HG03159 (cell line): Measurements from ENCODE around the gene ERCC2.
A peak's percentile ranks its signal among the peaks of the same experiment; 100 is the strongest.
"Not testable (repeated sequence)": the region's sequence is repeated elsewhere in the genome, so short reads cannot be mapped to it uniquely, and the experiment has no call there.

Experiments used
- ATAC-seq: cut with Tn5 transposase; IDR thresholded peaks from one replicate; pipeline ENCODE4 v1.9.1; 2021; ENCODE audit warnings: mild to moderate bottlenecking, moderate library complexity; ENCODE audit not compliant: unreplicated experiment

The ERCC2 gene

GRCh38 chr19:45370410-45371204 lies at the start of gene ERCC2:
TSS of gene ERCC2 (minus strand) at chr19:45370573. CDS start at chr19:45370540, 33 bp downstream.
- peak; percentile 94 for ATAC-seq

DNA sequence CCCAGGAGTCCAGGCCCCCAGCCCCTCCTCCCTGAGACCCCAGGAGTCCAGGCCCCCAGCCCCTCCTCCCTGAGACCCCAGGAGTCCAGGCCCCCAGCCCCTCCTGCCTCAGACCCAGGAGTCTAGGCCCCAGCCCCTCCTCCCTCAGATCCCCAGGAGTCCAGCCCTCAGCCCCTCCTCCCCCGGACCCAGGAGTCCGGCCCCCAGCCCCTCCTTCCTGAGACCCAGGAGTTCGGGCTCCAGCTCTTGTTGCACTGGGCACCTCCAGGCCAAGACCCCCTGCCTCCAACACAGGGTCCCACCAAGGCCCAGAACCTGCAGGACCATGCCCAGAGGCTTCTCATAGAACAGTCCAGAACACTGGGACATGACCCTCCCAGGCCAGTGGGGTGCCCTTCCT lies 49.5 kb upstream of the ERCC2 start:
- no peak for ATAC-seq

DNA sequence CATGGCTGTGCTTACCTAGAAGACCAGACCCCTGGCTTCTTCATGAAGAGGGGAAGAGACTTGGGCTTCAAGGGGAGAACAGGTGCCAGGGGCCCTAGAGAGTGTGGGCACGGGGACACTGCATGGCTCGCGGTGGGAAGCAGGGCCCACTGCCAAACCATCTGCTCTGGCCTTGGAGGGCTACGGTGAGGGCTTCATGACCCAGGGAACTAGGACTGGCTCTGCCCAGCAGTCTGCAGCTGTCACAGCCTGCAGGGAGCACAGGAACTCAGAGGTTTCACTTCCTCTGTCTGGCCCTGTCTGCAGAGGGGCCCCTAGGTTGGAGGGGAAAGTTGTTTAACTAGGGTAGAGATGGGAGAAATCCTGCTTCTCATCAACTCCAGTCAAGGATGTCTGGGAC lies 49.0 kb upstream of the ERCC2 start:
- peak; percentile 53 for ATAC-seq

- no peak for ATAC-seq
Observed at GRCh38 chr19:45418802-45419201, 48.4 kb upstream of the ERCC2 start.

- ATAC-seq: no peak
Observed at GRCh38 chr19:45417151-45417550, 46.8 kb upstream of the ERCC2 start.

GRCh38 chr19:45414468-45414867 lies 44.1 kb upstream of the ERCC2 start:
- ATAC-seq: no peak

- ATAC-seq: no peak
Observed at GRCh38 chr19:45413497-45413896, 43.1 kb upstream of the ERCC2 start.

DNA sequence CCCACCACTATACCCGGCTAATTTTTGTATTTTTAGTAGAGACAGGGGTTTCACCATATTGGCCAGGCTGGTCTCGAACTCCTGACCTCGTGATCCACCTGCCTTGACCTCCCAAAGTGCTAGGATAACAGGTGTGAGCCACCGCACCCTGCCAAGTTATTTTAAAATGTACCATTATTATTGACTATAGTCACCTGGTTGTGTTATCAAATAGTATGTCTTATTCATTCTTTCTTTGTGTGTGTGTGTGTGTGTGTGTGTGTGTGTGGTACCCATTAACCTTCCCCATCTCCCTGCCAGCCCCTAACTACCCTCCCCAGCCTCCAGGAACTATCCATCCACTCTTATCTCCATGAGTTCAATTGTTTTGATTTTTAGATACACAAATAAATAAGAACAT lies 40.0 kb upstream of the ERCC2 start:
- not testable (repeated sequence) for ATAC-seq

- ATAC-seq: no peak
Observed at GRCh38 chr19:45409557-45409920, 39.2 kb upstream of the ERCC2 start.

DNA sequence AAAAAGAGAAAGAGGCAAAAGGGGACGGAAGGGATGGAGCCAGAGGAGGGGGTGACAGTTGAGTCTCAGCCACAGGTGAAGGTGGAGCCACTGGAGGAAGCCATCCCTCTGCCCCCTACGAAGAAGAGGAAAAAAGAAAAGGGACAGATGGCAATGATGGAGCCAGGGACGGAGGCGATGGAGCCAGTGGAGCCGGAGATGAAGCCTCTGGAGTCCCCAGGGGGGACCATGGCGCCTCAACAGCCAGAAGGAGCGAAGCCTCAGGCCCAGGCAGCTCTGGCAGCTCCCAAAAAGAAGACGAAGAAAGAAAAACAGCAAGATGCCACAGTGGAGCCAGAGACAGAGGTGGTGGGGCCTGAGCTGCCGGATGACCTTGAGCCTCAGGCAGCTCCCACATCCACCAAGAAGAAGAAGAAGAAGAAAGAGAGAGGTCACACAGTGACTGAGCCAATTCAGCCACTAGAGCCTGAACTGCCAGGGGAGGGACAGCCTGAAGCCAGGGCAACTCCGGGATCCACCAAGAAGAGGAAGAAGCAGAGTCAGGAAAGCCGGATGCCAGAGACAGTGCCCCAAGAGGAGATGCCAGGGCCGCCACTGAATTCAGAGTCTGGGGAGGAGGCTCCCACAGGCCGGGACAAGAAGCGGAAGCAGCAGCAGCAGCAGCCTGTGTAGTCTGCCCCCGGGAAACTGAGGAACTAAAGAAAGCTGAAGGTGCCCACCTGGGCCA lies 38.6 kb upstream of the ERCC2 start:
- no peak for ATAC-seq

DNA sequence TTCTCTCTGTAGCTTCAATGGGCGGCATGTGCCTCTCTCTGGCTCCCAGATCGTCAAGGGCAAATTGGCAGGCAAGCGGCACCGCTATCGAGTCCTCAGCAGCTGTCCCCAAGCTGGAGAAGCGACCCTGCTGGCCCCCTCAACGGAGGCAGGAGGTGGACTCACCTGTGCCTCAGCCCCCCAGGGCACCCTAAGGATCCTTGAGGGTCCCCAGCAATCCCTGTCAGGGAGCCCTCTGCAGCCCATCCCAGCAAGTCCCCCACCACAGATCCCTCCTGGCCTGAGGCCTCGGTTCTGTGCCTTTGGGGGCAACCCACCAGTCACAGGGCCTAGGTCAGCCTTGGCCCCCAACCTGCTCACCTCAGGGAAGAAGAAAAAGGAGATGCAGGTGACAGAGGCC lies 37.7 kb upstream of the ERCC2 start:
- ATAC-seq: no peak

- ATAC-seq: not testable (repeated sequence)
Observed at GRCh38 chr19:45407585-45407984, 37.2 kb upstream of the ERCC2 start.

- ATAC-seq: no peak
Observed at GRCh38 chr19:45407091-45407375, 36.7 kb upstream of the ERCC2 start.

- peak; percentile 73 for ATAC-seq
Observed at GRCh38 chr19:45406226-45407090, 36.1 kb upstream of the ERCC2 start, which contains the start of gene POLR1G. TSS of gene POLR1G (plus strand) at chr19:45406644. CDS start at chr19:45406697, 53 bp downstream.

GRCh38 chr19:45405435-45406225 lies 35.3 kb upstream of the ERCC2 start:
- ATAC-seq: peak; percentile 36

GRCh38 chr19:45404557-45405434 lies 34.4 kb upstream of the ERCC2 start, which contains the start of gene PPP1R13L:
TSS of gene PPP1R13L (minus strand) at chr19:45405069. CDS start at chr19:45398318, 6,751 bp downstream.
- ATAC-seq: no peak

GRCh38 chr19:45403781-45404556 lies 33.6 kb upstream of the ERCC2 start:
- no peak for ATAC-seq

- ATAC-seq: no peak
Observed at GRCh38 chr19:45403272-45403671, 32.9 kb upstream of the ERCC2 start.
